TTC549 (cell line): Measurements from ENCODE around the gene UPK1A.
"Not testable (repeated sequence)": the region's sequence is repeated elsewhere in the genome, so short reads cannot be mapped to it uniquely, and the experiment has no call there.

Experiments
- FAIRE-seq: peaks from 2 replicates; lab custom pipeline; 2012; peaks lifted over from hg19 to GRCh38; lab: Jason Lieb, UNC

Gene UPK1A

GRCh38 chr19:35644987-35645679, 21.2 kb upstream of the UPK1A start:
- no peak for FAIRE-seq

GRCh38 chr19:35645680-35646511, 20.4 kb upstream of the UPK1A start:
- FAIRE-seq = no peak

DNA sequence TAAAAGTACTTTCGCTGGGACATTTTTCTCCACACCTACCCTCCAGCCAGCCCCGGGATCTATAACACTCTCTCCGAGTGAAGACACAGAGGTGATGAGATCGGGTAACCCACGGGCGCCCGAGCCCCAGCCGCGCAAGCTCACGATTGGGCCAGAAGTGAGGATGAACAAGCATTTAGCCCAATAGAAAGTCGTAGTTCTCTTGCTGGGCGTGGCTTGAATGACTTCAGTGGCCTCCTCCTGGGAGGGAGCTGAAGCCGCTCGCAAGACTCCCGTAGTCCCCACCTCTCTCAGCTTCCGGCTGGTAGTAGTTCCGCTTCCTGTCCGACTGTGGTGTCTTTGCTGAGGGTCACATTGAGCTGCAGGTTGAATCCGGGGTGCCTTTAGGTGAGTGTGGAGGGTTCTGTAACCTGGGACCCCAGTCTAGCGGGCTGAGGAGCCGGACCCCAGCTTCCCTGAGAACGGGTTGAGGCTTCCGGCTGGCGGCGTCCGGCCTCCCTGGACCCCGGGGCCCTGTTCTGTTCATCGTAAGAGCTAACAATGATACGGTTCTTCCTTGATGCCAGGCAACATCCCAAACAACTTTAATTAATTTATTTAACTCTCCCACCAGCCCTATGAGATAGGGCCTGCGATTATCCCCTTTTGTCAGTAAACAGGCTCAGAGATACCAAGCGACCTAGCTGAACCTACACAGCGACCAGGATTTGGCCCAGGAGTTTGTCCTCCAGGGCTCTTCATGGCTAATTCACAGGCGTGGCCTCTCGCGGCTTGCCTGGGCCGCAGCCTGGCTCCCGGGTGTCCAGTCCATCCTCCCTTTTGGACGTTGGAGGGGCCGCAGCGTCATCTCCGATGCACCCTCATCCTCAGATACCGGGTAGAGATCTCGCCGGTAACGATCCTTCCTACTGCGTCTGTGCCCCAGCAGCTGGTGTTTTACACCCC, 18.0 kb upstream of the UPK1A start, which contains the start of gene COX6B1:
TSS of gene COX6B1 (plus strand) at position 307 of the 945 bp plus-strand sequence. CDS start 2,921 bp downstream, outside the sequence.
- FAIRE-seq = peak; percentile 94

GRCh38 chr19:35650581-35650980, 15.7 kb upstream of the UPK1A start:
- no peak for FAIRE-seq

GRCh38 chr19:35654828-35655227, 11.5 kb upstream of the UPK1A start:
- FAIRE-seq = not testable (repeated sequence)

DNA sequence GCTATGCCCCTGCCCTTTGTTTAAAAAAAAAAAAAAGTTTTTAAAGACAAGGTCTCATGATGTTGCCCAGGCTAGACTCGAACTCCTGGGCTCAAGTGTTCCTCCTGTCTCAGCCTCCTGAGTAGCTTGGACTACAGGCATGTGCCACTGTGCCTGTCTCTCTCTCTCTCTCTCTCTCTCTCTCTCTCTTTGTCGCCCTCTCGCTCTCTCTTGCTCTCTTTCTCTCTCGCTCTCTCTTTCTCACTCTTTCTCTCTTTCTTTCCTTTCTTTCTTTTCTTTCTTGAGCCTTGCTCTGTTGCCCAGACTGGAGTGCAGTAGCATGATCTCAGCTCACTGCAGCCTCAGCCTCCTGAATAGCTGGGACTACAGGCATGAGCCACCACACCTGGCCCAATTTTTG, 10.7 kb upstream of the UPK1A start:
- FAIRE-seq = no peak

DNA sequence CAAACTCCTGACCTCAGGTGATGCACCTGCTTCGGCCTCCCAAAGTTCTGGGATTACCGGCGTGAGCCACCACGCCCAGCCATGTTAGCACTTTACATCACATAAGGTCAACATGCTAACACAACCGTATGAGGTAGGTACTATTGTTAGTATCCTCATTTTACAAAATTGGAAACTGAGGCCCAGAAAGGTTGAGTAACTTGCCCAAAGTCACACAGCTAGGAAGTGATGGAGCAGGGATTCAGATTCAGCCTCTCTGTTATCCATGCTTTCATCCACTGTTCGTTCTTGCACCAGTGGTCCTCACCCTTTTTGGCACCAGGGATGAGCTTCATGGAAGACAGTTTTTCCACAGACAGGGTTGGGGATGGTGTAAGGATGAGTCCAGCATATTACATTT, 9.6 kb upstream of the UPK1A start:
- no peak for FAIRE-seq

DNA sequence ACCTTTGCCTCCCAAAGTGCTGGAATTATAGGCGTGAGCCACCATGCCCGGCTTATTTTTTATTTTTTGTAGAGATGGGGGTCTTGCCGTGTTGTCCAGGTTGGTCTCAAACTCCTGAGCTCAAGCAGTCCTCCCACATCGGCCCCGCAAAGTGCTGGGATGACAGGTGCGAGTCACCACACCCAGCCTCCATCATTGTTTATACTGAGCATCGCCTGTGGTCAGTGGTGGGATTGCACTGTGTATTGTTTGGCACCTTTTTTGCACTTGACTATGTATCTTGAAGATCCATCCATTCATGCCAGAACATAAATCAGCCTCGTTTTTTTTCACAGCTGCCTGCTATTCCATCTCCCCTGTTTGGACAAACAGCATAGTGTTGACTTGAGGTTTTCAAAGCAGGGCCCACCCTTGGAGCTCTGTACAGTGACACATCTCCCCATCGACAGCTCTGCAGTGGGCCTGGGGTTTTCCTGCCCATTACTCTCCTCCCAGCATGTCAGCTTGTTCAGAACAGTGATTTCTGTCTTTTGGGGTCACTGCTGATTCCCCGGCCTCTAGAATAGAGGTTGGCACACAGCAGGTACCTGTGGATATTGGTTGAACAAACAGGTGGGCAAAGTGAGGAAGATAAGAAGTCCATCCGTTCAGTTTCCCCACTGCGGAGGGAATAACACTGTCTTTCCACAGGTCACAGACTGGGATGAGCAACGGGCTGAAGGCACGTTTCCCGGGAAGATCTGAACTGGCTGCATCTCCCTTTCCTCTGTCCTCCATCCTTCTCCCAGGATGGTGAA, 8.2 kb upstream of the UPK1A start:
- FAIRE-seq = no peak

GRCh38 chr19:35661995-35662340, 4.3 kb upstream of the UPK1A start:
- FAIRE-seq = no peak

GRCh38 chr19:35663981-35664380, 2.3 kb upstream of the UPK1A start:
- FAIRE-seq = no peak

DNA sequence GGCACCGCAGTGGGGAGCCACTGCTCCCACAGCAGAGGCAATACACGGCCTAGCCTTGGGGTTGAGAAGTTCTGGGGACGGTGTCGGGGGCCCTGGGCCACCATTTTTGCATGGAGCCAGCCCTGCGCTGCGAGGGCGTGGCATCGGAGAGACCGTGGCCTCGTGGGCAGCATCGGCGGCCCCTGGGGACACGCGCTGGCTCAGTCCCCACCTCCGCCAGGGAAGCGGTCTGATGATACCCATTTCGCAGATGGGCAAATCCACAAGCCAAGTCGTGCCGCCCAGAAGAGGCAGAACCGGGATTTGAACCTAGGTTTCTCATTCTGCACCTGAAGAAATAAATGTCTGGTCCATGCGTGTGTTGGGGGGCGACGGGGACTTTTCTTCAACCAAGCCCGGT, 1.2 kb upstream of the UPK1A start:
- no peak for FAIRE-seq

DNA sequence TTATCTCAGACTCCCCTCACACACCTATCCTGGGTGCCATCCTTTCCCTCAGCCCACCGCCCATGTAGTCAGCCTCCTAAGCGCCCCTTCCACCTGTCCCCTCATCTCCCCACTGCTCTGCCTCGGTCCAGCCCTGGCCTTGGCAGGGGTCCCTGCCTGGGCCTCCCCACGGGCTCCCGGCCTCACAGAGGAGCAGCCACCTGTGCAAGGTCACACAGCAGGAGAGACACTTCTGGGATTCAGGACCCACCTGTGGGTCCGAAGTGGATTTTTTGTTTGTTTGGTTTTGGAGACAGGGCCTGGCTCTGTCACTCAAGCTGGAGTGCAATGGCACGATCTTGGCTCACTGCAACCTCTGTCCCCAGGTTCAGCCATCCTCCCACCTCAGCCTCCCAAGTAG, 713 bp upstream of the UPK1A start:
- FAIRE-seq = no peak

DNA sequence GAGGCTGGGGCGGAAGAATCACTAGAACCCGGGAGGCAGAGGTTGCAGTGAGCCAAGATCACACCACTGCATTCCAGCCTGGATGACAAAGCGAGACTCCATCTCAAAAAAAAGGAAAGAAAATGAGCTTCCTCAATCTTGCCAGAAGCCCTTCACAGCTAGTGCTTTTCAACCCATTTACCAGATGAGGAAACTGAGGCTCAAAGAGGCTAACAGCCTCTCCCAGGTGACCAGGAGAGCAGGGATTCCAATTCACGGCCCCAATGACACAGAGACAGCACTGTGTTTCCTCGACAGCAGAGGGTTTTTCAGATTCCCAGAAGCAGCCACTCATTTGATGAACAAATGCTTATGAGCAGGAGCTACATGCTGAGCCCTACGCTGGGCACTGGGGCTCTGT, 3.2 kb downstream of the UPK1A start:
- FAIRE-seq = no peak

GRCh38 chr19:35669974-35670373, 3.7 kb downstream of the UPK1A start:
- FAIRE-seq = no peak

DNA sequence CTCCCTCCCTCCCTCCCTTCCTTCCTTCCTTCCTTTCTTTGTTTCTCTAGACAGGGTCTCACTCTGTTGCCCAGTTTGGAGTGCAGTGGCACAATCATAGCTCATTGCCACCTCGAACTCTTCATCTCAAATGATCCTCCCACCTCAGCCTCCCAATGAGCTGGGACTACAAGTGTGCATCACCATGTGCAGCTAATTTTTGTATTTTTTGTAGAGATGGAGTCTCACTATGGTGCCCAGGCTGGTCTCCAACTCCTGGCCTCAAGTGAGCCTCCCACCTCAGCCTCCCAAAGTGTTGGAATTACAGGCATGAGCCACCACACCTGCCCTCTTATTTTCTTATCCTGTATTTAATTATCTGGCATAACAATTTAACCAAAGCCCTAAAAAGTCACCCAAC, 4.4 kb downstream of the UPK1A start:
- FAIRE-seq = no peak

DNA sequence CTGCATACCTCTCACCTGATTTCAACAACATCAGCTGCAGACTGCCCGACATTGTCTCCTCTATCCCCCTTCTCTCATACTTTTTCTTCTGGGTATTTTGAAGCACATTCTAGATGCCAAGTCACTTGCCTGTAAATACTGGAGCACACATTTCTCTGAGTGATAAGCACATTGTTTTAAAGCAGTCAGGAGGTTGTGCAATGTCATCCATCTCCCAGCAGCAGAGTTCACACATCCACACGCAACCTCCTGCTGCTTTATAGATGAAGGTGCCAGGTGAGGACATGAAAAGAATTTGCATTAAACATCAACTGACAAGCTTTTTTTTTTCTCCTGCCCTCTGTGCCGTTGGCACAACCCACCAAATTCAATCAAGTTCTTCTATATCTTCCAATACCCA, 5.5 kb downstream of the UPK1A start:
- no peak for FAIRE-seq

GRCh38 chr19:35673121-35673804, 6.9 kb downstream of the UPK1A start:
- FAIRE-seq = no peak

GRCh38 chr19:35675589-35676140, 9.3 kb downstream of the UPK1A start:
- FAIRE-seq = no peak

- FAIRE-seq = no peak
These were observed 23.5 kb downstream of the UPK1A start for GRCh38 chr19:35689836-35690235.

DNA sequence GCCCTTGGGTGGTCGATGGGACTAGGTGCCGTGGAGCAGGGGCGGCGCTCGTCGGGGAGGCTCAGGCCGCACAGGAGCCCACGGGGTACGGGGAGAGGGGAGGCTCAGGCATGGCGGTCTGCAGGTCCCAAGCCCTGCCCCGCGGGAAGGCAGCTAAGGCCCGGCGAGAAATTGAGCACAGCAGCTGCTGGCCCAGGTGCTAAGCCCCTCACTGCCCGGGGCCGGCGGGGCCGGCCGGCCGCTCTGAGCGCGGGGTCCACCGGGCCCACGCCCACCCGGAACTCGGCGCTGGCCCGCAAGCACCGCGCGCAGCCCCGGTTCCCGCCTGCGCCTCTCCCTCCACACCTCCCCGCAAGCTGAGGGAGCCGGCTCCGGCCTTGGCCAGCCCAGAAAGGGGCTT, 24.8 kb downstream of the UPK1A start:
- not testable (repeated sequence) for FAIRE-seq

- FAIRE-seq = no peak
These were observed 25.7 kb downstream of the UPK1A start for GRCh38 chr19:35692010-35692409.
